IPS DF 6.9 (cell line): ENCODE data around the gene CNST.
"Not testable (repeated sequence)": the region's sequence is repeated elsewhere in the genome, so short reads cannot be mapped to it uniquely, and the experiment has no call there.

ENCODE experiments used
- DNase-seq: peaks from one replicate; pipeline ENCODE4 v3.0.0-alpha.2; 2013; ENCODE audit warnings: low read depth, low spot score
- H3K27ac ChIP-seq: one replicate; pipeline ENCODE4 v1.5.1; 2013; ENCODE audit warnings: low read length, control low read depth
- H3K27me3 ChIP-seq: 2 replicates; pipeline ENCODE4 v1.6.1; 2013; ENCODE audit warnings: mild to moderate bottlenecking, low read length; ENCODE audit not compliant: control insufficient read depth, insufficient read depth
- H3K36me3 ChIP-seq: 2 replicates; pipeline ENCODE4 v1.6.1; 2013; ENCODE audit warnings: low read length; ENCODE audit not compliant: control insufficient read depth, insufficient read depth
- H3K4me1 ChIP-seq: 2 replicates; pipeline ENCODE4 v1.6.1; 2013; ENCODE audit warnings: low read length; ENCODE audit not compliant: control insufficient read depth, insufficient read depth
- H3K4me3 ChIP-seq: 2 replicates; pipeline ENCODE4 v1.5.1; 2013; ENCODE audit warnings: mild to moderate bottlenecking, low read length
- H3K9me3 ChIP-seq: 2 replicates; pipeline ENCODE4 v1.6.1; 2013; ENCODE audit warnings: low read length, inconsistent platforms; ENCODE audit not compliant: control insufficient read depth, insufficient read depth
- WGBS: extraction: QIAGEN DNeasy Blood & Tissue Kit; methylation state at CpG from one replicate; pipeline ENCODE4 v1.1.7; 2013; ENCODE audit warnings: mixed read lengths, missing lambda C conversion rate; ENCODE audit not compliant: insufficient read length, insufficient coverage; 5-methylcytosine and 5-hydroxymethylcytosine counted together

CNST gene

GRCh38 chr1:246583056-246583440 lies 16.8 kb downstream of the CNST start:
- WGBS: no CpG with 5 or more reads among the region's 2 CpGs
- Histone ChIP-seq H3K27me3 (no peaks in the 10 kb centered on the region), H3K4me1 (no peaks in the 10 kb centered on the region), H3K9me3 (no peaks in the 10 kb centered on the region), H3K4me3 (no peak overlapping the region), H3K27ac (no peak overlapping the region), H3K36me3 (no peaks in the 10 kb centered on the region; the same call in 1 of the 2 replicates)
- no peak for DNase-seq

- Histone ChIP-seq H3K27ac (no peak overlapping the region), H3K4me3 (no peak overlapping the region), H3K9me3 (no peaks in the 10 kb centered on the region), H3K36me3 (no peaks in the 10 kb centered on the region; the same call in 1 of the 2 replicates), H3K27me3 (no peaks in the 10 kb centered on the region), H3K4me1 (no peaks in the 10 kb centered on the region)
- DNase-seq: no peak
- WGBS: no CpG with 5 or more reads among the region's 6 CpGs
These were observed 17.4 kb downstream of the CNST start for GRCh38 chr1:246583448-246584185.

GRCh38 chr1:246587032-246587431 lies 20.8 kb downstream of the CNST start:
- no peaks in the 10 kb centered on the region for H3K27me3 ChIP-seq
- H3K4me1 ChIP-seq: no peaks in the 10 kb centered on the region
- H3K27ac ChIP-seq: no peak overlapping the region
- H3K9me3 ChIP-seq: no peaks in the 10 kb centered on the region
- no peaks in the 10 kb centered on the region; the same call in 1 of the 2 replicates for H3K36me3 ChIP-seq
- WGBS: no CpG with 5 or more reads among the region's 3 CpGs
- no peak for DNase-seq
- no peak overlapping the region for H3K4me3 ChIP-seq

- H3K36me3 ChIP-seq: no peaks in the 10 kb centered on the region
- no peak overlapping the region for H3K4me3 ChIP-seq
- WGBS: no CpG with 5 or more reads among the region's 3 CpGs
- no peak overlapping the region for H3K27ac ChIP-seq
- H3K9me3 ChIP-seq: no peaks in the 10 kb centered on the region
- DNase-seq: no peak
- no peaks in the 10 kb centered on the region for H3K27me3 ChIP-seq
- H3K4me1 ChIP-seq: no peaks in the 10 kb centered on the region
These were observed 21.4 kb downstream of the CNST start for GRCh38 chr1:246587606-246588005.

- Histone ChIP-seq H3K27me3 (no peaks in the 10 kb centered on the region), H3K36me3 (no peaks in the 10 kb centered on the region), H3K4me3 (no peak overlapping the region), H3K4me1 (no peaks in the 10 kb centered on the region), H3K9me3 (no peaks in the 10 kb centered on the region), H3K27ac (no peak overlapping the region)
- WGBS: 100% methylated on average over 1 of the region's 2 CpGs
- DNase-seq: no peak
These were observed 22.0 kb downstream of the CNST start for GRCh38 chr1:246588159-246588721.

- not testable (repeated sequence) for H3K4me3 ChIP-seq, H3K36me3 ChIP-seq, H3K9me3 ChIP-seq, H3K4me1 ChIP-seq, H3K27ac ChIP-seq, H3K27me3 ChIP-seq, DNase-seq
- WGBS: no CpG with 5 or more reads among the region's 10 CpGs
These were observed 23.7 kb downstream of the CNST start for GRCh38 chr1:246589919-246590318.

GRCh38 chr1:246591047-246591446 lies 24.8 kb downstream of the CNST start:
- H3K4me3 ChIP-seq: no peak overlapping the region
- no peaks in the 10 kb centered on the region for H3K9me3 ChIP-seq
- no peaks in the 10 kb centered on the region for H3K4me1 ChIP-seq

GRCh38 chr1:246591504-246591903 lies 25.2 kb downstream of the CNST start:
- Histone ChIP-seq H3K4me3 (no peak overlapping the region), H3K9me3 (no peaks in the 10 kb centered on the region), H3K27ac (no peak overlapping the region), H3K4me1 (no peaks in the 10 kb centered on the region), H3K36me3 (no peaks in the 10 kb centered on the region), H3K27me3 (no peaks in the 10 kb centered on the region)
- WGBS: no CpG with 5 or more reads among the region's 6 CpGs
- DNase-seq: no peak

More at GRCh38 chr1:246591047-246591446, 24.8 kb downstream of the CNST start:
- Histone ChIP-seq H3K27me3 (no peaks in the 10 kb centered on the region), H3K36me3 (no peaks in the 10 kb centered on the region), H3K27ac (no peak overlapping the region)
- no peak for DNase-seq

- Histone ChIP-seq H3K36me3 (no peaks in the 10 kb centered on the region), H3K9me3 (no peaks in the 10 kb centered on the region), H3K27ac (no peak overlapping the region), H3K4me3 (no peak overlapping the region), H3K4me1 (no peaks in the 10 kb centered on the region), H3K27me3 (no peaks in the 10 kb centered on the region)
- no CpG with 5 or more reads among the region's 13 CpGs for WGBS
- no peak for DNase-seq
These were observed 25.7 kb downstream of the CNST start for GRCh38 chr1:246591958-246592357.

- DNase-seq: no peak
- no peaks in the 10 kb centered on the region for H3K9me3 ChIP-seq
- no peak overlapping the region for H3K4me3 ChIP-seq
- H3K36me3 ChIP-seq: no peaks in the 10 kb centered on the region
- H3K27me3 ChIP-seq: no peaks in the 10 kb centered on the region
- no peaks in the 10 kb centered on the region for H3K4me1 ChIP-seq
- no peak overlapping the region for H3K27ac ChIP-seq
These were observed 26.4 kb downstream of the CNST start for GRCh38 chr1:246592695-246593094.

- no peak for DNase-seq
- Histone ChIP-seq H3K4me3 (no peak overlapping the region), H3K27ac (no peak overlapping the region), H3K9me3 (no peaks in the 10 kb centered on the region), H3K4me1 (no peaks in the 10 kb centered on the region), H3K27me3 (no peaks in the 10 kb centered on the region), H3K36me3 (no peaks in the 10 kb centered on the region)
- WGBS: no CpG with 5 or more reads among the region's 3 CpGs
These were observed 28.9 kb downstream of the CNST start for GRCh38 chr1:246595146-246595545.
